ENCODE measurements around the gene OOSP3.
"Not testable (repeated sequence)": the region's sequence is repeated elsewhere in the genome, so short reads cannot be mapped to it uniquely, and the experiment has no call there.

The OOSP3 gene

GRCh38 chr11:59845399-59845798 is 33.2 kb upstream of the OOSP3 start, which contains the start of gene CBLIF:
Gene CBLIF, minus strand, starts transcription at chr11:59845499. Its CDS starts 46 bp downstream, at chr11:59845453.
- TF ChIP-seq CTCF (IDR thresholded peaks at IDR 0.05) = no peak
- Mint-ChIP-seq H3K4me1 (peaks cover 12% of the 10 kb centered on the region), H3K27me3 (ENCODE audit: low read depth, poor library complexity) (no peaks in the 10 kb centered on the region), H3K4me3 (no peak within 1 kb of the TSS), H3K36me3 (ENCODE audit: low read depth) (no peaks in the 10 kb centered on the region), H3K27ac (no peak within 1 kb of the TSS), H3K9me3 (no peaks in the 10 kb centered on the region)
- DNase-seq = no peak

- DNase-seq = no peak
- no peak for TF ChIP-seq CTCF (IDR thresholded peaks at IDR 0.05)
- peaks cover 12% of the 10 kb centered on the region for H3K4me1 Mint-ChIP-seq
- H3K9me3 Mint-ChIP-seq = no peaks in the 10 kb centered on the region
- H3K27me3 Mint-ChIP-seq (ENCODE audit: low read depth, poor library complexity) = no peaks in the 10 kb centered on the region
- peak overlapping the region; percentile 62 for H3K27ac Mint-ChIP-seq
- H3K4me3 Mint-ChIP-seq = no peak overlapping the region
- H3K36me3 Mint-ChIP-seq (ENCODE audit: low read depth) = no peaks in the 10 kb centered on the region
Measured at GRCh38 chr11:59846556-59846955, 32.0 kb upstream of the OOSP3 start.

- H3K27me3 Mint-ChIP-seq (ENCODE audit: low read depth, poor library complexity) = no peaks in the 10 kb centered on the region
- H3K4me3 Mint-ChIP-seq = no peak overlapping the region
- no peak overlapping the region for H3K27ac Mint-ChIP-seq
- H3K4me1 Mint-ChIP-seq = peaks cover 12% of the 10 kb centered on the region
- no peak for DNase-seq
- TF ChIP-seq CTCF (IDR thresholded peaks at IDR 0.05) = no peak
- H3K9me3 Mint-ChIP-seq = no peaks in the 10 kb centered on the region
- H3K36me3 Mint-ChIP-seq (ENCODE audit: low read depth) = no peaks in the 10 kb centered on the region
Measured at GRCh38 chr11:59847626-59848025, 31.0 kb upstream of the OOSP3 start.

GRCh38 chr11:59848439-59848838 is 30.1 kb upstream of the OOSP3 start:
- H3K36me3 Mint-ChIP-seq (ENCODE audit: low read depth); H3K27ac Mint-ChIP-seq; H3K4me3 Mint-ChIP-seq; H3K9me3 Mint-ChIP-seq; DNase-seq; H3K27me3 Mint-ChIP-seq (ENCODE audit: low read depth, poor library complexity): not testable (repeated sequence)
- peaks cover 12% of the 10 kb centered on the region for H3K4me1 Mint-ChIP-seq

- H3K27me3 Mint-ChIP-seq (ENCODE audit: low read depth, poor library complexity) = no peaks in the 10 kb centered on the region
- no peak for DNase-seq
- H3K4me3 Mint-ChIP-seq = no peak overlapping the region
- no peak overlapping the region for H3K27ac Mint-ChIP-seq
- no peak for TF ChIP-seq CTCF (IDR thresholded peaks at IDR 0.05)
- no peaks in the 10 kb centered on the region for H3K36me3 Mint-ChIP-seq (ENCODE audit: low read depth)
- peaks cover 12% of the 10 kb centered on the region for H3K4me1 Mint-ChIP-seq
- H3K9me3 Mint-ChIP-seq = no peaks in the 10 kb centered on the region
Measured at GRCh38 chr11:59849129-59849528, 29.5 kb upstream of the OOSP3 start.

- not testable (repeated sequence) for DNase-seq; H3K36me3 Mint-ChIP-seq (ENCODE audit: low read depth); H3K27me3 Mint-ChIP-seq (ENCODE audit: low read depth, poor library complexity); H3K4me3 Mint-ChIP-seq; H3K27ac Mint-ChIP-seq; H3K9me3 Mint-ChIP-seq
- peaks cover 12% of the 10 kb centered on the region for H3K4me1 Mint-ChIP-seq
Measured at GRCh38 chr11:59849551-59849950, 29.0 kb upstream of the OOSP3 start.

- H3K36me3 Mint-ChIP-seq (ENCODE audit: low read depth); H3K27ac Mint-ChIP-seq; H3K4me3 Mint-ChIP-seq; H3K9me3 Mint-ChIP-seq; H3K27me3 Mint-ChIP-seq (ENCODE audit: low read depth, poor library complexity); H3K4me1 Mint-ChIP-seq; DNase-seq: not testable (repeated sequence)
Measured at GRCh38 chr11:59851416-59851815, 27.2 kb upstream of the OOSP3 start.
